ENCODE measurements around the gene INPPL1. TPM values are rescaled to one million over a fixed set of nuclear protein-coding genes. Genes with fewer than 3 reads are reported as not detected.
A peak's percentile ranks its signal among the peaks of the same experiment; 100 is the strongest.

Gene INPPL1
- total RNA-seq, 3 donors from 2014 or later = 122 to 205 (median 151) TPM

GRCh38 chr11:72239849-72240460, 15.4 kb downstream of the INPPL1 start:
- TF ChIP-seq CTCF (IDR thresholded peaks at IDR 0.05) = no peak
- intact Hi-C loops (cut with DNase I, micrococcal nuclease) = no loop called here
- Histone ChIP-seq H3K4me3 (no peak overlapping the region), H3K36me3 (ENCODE audit: low read depth) (no peaks in the 10 kb centered on the region), H3K9me3 (no peaks in the 10 kb centered on the region), H3K4me1 (ENCODE audit: low read depth) (peaks cover 37% of the 10 kb centered on the region)
- peak; percentile 70 to 83 (median 75) for DNase-seq
- ATAC-seq = peak; percentile 76

- Histone ChIP-seq H3K4me1 (ENCODE audit: low read depth) (peaks cover 37% of the 10 kb centered on the region), H3K9me3 (no peaks in the 10 kb centered on the region), H3K4me3 (no peak overlapping the region), H3K36me3 (ENCODE audit: low read depth) (no peaks in the 10 kb centered on the region)
- TF ChIP-seq CTCF (IDR thresholded peaks at IDR 0.05) = no peak
- intact Hi-C loops (cut with DNase I, micrococcal nuclease) = no loop called here
- no peak for DNase-seq
- peak; percentile 25 for ATAC-seq
Measured at GRCh38 chr11:72240461-72241290, 16.1 kb downstream of the INPPL1 start.

- no peak for TF ChIP-seq CTCF (IDR thresholded peaks at IDR 0.05)
- peaks cover 37% of the 10 kb centered on the region for H3K4me1 ChIP-seq (ENCODE audit: low read depth)
- no peaks in the 10 kb centered on the region for H3K9me3 ChIP-seq
- no peaks in the 10 kb centered on the region for H3K36me3 ChIP-seq (ENCODE audit: low read depth)
- H3K4me3 ChIP-seq = no peak overlapping the region
- ATAC-seq (no peak), DNase-seq (no peak)
- intact Hi-C loops (cut with DNase I, micrococcal nuclease) = no loop called here
Measured at GRCh38 chr11:72241291-72241781, 16.8 kb downstream of the INPPL1 start.

DNA sequence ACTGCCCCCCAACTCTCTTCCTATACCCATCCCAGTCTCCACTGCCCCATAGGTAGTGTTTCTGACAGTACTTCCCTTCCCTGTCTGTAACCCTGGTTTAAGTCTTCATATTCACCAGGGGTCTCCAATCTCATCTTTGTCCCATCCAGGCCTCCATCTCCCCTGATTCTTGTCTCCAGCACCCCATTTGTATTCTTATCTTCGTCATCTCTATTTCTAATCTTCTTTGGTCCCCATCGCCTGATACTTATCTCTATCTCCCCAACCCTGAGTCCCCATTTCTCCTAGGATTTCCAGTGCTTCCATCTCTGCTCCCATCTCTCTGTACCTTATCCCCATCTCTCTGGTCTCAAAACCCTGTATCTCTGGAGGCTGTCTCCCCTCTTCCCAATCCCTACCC, 17.6 kb downstream of the INPPL1 start:
- DNase-seq = no peak
- no peak for TF ChIP-seq CTCF (IDR thresholded peaks at IDR 0.05)
- Histone ChIP-seq H3K9me3 (no peaks in the 10 kb centered on the region), H3K4me1 (ENCODE audit: low read depth) (peaks cover 37% of the 10 kb centered on the region), H3K4me3 (no peak overlapping the region), H3K36me3 (ENCODE audit: low read depth) (no peaks in the 10 kb centered on the region)
- no peak for ATAC-seq
- intact Hi-C loops (cut with DNase I, micrococcal nuclease) = no loop called here

GRCh38 chr11:72243173-72244059, 18.8 kb downstream of the INPPL1 start:
- intact Hi-C loops (cut with DNase I, micrococcal nuclease) = no loop called here
- no peak for ATAC-seq
- Histone ChIP-seq H3K36me3 (ENCODE audit: low read depth) (no peaks in the 10 kb centered on the region), H3K4me1 (ENCODE audit: low read depth) (peaks cover 26% of the 10 kb centered on the region), H3K9me3 (no peaks in the 10 kb centered on the region), H3K4me3 (no peak overlapping the region)
- no peak for TF ChIP-seq CTCF (IDR thresholded peaks at IDR 0.05)
- no peak for DNase-seq

Data from mucosa of descending colon (tissue), 3 donors.